Stomach (tissue), 4 donors: Measurements from ENCODE around the gene PARP2.

Source experiments
- POLR2AphosphoS5 ChIP-seq, 3 donors: sonication (generic); formaldehyde crosslinking; IDR thresholded peaks; one replicate each; pipeline ENCODE4 v1.6.1; 2016; ENCODE audit warnings: antibody characterized with exemption in 3 of 3
- TF ChIP-seq, protein P1 (sequence below), 7 experiments: fragments of 450-650 bp in 4 of 7; fragments of 200-600 bp in 3 of 7; sonication (generic) in 3 of 7; IDR thresholded peaks; one replicate each; pipeline ENCODE4 v1.5.1; 2016 to 2019; ENCODE audit warnings: antibody characterized with exemption in 7 of 7, control low read depth in 2 of 7, mild to moderate bottlenecking in 1 of 7

GRCh38 chr14:20317720-20318119 lies 25.7 kb upstream of the PARP2 start:
- TF ChIP-seq, protein P1, sequence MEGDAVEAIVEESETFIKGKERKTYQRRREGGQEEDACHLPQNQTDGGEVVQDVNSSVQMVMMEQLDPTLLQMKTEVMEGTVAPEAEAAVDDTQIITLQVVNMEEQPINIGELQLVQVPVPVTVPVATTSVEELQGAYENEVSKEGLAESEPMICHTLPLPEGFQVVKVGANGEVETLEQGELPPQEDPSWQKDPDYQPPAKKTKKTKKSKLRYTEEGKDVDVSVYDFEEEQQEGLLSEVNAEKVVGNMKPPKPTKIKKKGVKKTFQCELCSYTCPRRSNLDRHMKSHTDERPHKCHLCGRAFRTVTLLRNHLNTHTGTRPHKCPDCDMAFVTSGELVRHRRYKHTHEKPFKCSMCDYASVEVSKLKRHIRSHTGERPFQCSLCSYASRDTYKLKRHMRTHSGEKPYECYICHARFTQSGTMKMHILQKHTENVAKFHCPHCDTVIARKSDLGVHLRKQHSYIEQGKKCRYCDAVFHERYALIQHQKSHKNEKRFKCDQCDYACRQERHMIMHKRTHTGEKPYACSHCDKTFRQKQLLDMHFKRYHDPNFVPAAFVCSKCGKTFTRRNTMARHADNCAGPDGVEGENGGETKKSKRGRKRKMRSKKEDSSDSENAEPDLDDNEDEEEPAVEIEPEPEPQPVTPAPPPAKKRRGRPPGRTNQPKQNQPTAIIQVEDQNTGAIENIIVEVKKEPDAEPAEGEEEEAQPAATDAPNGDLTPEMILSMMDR (IDR thresholded peaks at IDR 0.05), result no peak
- TF ChIP-seq POLR2AphosphoS5 (IDR thresholded peaks at IDR 0.05), result no peak
